Measurements from ENCODE around the gene SFI1.

- TF ChIP-seq POLR2A (IDR thresholded peaks at IDR 0.05; ENCODE audit: low read length) (no peak), GATA1 (IDR thresholded peaks at IDR 0.05; ENCODE audit: low read depth, low read length) (no peak)
Observed at GRCh38 chr22:31647523-31648320, 151.4 kb downstream of the SFI1 start.
